MM.1S (cell line): ENCODE results near the gene DUSP14.

Source experiments
- EZH2 ChIP-seq: fragments of 300-600 bp; sonication (generic); optimal IDR thresholded peaks from 2 replicates; pipeline ENCODE3; 2017; ENCODE audit warnings: low read depth, mild to moderate bottlenecking, antibody characterized with exemption, low read length, mixed read lengths
- TF ChIP-seq, protein P1 (sequence below): fragments of 300-600 bp; sonication (generic); IDR thresholded peaks from 2 replicates; pipeline ENCODE4 v1.5.1; 2016; ENCODE audit warnings: antibody characterized with exemption, low read length, mixed read lengths

DNA sequence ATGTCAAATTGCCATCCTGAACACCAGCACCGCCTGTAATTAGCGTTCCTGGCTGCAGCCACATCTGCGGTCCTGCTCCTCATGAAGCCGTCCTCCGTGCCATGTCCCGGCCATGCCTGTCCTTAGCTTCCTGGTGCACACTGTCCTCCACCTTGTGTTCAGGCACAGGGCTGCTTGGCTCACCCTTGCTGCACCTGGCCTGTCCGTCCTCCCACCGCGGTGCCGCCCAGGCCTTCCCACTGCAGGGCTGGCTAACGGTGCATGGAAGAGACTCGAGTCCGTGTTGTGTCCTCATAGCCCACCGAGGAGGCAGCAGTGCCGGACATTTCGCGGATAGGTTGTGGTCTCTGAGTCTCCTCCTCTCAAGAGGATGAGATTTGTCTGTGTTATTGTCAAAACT lies 20.4 kb downstream of the DUSP14 start:
- no peak for TF ChIP-seq EZH2
- TF ChIP-seq, protein P1, sequence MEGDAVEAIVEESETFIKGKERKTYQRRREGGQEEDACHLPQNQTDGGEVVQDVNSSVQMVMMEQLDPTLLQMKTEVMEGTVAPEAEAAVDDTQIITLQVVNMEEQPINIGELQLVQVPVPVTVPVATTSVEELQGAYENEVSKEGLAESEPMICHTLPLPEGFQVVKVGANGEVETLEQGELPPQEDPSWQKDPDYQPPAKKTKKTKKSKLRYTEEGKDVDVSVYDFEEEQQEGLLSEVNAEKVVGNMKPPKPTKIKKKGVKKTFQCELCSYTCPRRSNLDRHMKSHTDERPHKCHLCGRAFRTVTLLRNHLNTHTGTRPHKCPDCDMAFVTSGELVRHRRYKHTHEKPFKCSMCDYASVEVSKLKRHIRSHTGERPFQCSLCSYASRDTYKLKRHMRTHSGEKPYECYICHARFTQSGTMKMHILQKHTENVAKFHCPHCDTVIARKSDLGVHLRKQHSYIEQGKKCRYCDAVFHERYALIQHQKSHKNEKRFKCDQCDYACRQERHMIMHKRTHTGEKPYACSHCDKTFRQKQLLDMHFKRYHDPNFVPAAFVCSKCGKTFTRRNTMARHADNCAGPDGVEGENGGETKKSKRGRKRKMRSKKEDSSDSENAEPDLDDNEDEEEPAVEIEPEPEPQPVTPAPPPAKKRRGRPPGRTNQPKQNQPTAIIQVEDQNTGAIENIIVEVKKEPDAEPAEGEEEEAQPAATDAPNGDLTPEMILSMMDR, result no peak
